ENCODE measurements around the gene XPO4. TPM values are rescaled to one million over a fixed set of nuclear protein-coding genes. Genes with fewer than 3 reads are reported as not detected.

XPO4 gene
- total and polyA plus RNA-seq, 10 of the 15 experiments (the other 5 are each of a cell fraction or from before 2014, with no cell fraction given) = 3.6 to 24.9 (median 18.4) TPM

DNA sequence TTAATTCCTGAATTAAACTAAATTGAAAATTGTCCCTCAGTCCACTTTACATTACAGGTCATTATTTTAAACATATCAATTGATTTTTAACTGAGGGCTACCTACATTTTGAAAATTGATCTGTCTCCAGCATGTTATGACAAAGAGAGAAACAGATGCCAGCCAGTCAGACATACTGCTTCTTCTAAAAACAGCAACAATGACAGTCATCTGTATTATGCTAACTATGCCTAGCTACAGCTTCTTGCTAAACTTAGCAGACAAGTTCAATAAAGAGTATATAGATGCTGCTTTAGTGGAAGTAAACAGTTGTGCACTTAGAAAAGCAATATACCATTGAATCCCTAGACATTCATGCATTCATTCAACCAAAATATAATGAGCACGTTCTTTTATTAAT is 80.1 kb downstream of the XPO4 start:
- POLR2A ChIA-PET = no interaction called here
- SMC1A ChIA-PET (ENCODE audit: uncharacterized antibody, unreplicated experiment) = interaction anchor here (0.7 kb wide), 1 partner anchor 10 kb away, joined by 5 read pairs; no protein-coding TSS in a partner anchor
- FAIRE-seq (no peak), ATAC-seq (no peak), DNase-seq (ENCODE audit: low read depth, low spot score) (no peak)
- no peak overlapping the region for H3K27ac ChIP-seq (ENCODE audit: control insufficient read depth, insufficient read depth)
- no peak overlapping the region for H3K4me3 ChIP-seq
- peaks cover 0 to 12% of the 10 kb centered on the region in 2 experiments; a peak in 2 of 4 replicates for H3K36me3 ChIP-seq (ENCODE audit: control insufficient read depth in 2 of 2, insufficient read depth in 2 of 2, low read length in 1 of 2)
- no peaks in the 10 kb centered on the region for H3K79me2 ChIP-seq (ENCODE audit: control insufficient read depth, insufficient read depth, low read length)
- no peaks in the 10 kb centered on the region for H3K27me3 ChIP-seq (replicated peaks in 1 of 2; ENCODE audit: control insufficient read depth in 2 of 2, insufficient read depth in 2 of 2, low read length in 1 of 2)
- CTCF ChIA-PET = interaction anchor here (0.8 to 3.3 kb wide), 3 partner anchors 13 to 626 kb away, joined by 3 to 12 read pairs (median 4); no protein-coding TSS in a partner anchor
- no peak overlapping the region for H3K4me2 ChIP-seq (ENCODE audit: control insufficient read depth, insufficient read depth)
- WGBS (ENCODE audit: insufficient coverage, insufficient replicate concordance, low lambda C conversion rate, missing lambda C conversion rate) = 43% methylated on average over 1 of the region's 1 CpG
- H3K9me3 ChIP-seq (replicated peaks; ENCODE audit: control insufficient read depth, insufficient read depth, low read length) = no peaks in the 10 kb centered on the region
- H3K9ac ChIP-seq (ENCODE audit: control insufficient read depth, insufficient read depth, low read length) = no peak overlapping the region
- TF ChIP-seq CHD4 (IDR thresholded peaks at IDR 0.05) = no peak
- TF ChIP-seq, protein P1, sequence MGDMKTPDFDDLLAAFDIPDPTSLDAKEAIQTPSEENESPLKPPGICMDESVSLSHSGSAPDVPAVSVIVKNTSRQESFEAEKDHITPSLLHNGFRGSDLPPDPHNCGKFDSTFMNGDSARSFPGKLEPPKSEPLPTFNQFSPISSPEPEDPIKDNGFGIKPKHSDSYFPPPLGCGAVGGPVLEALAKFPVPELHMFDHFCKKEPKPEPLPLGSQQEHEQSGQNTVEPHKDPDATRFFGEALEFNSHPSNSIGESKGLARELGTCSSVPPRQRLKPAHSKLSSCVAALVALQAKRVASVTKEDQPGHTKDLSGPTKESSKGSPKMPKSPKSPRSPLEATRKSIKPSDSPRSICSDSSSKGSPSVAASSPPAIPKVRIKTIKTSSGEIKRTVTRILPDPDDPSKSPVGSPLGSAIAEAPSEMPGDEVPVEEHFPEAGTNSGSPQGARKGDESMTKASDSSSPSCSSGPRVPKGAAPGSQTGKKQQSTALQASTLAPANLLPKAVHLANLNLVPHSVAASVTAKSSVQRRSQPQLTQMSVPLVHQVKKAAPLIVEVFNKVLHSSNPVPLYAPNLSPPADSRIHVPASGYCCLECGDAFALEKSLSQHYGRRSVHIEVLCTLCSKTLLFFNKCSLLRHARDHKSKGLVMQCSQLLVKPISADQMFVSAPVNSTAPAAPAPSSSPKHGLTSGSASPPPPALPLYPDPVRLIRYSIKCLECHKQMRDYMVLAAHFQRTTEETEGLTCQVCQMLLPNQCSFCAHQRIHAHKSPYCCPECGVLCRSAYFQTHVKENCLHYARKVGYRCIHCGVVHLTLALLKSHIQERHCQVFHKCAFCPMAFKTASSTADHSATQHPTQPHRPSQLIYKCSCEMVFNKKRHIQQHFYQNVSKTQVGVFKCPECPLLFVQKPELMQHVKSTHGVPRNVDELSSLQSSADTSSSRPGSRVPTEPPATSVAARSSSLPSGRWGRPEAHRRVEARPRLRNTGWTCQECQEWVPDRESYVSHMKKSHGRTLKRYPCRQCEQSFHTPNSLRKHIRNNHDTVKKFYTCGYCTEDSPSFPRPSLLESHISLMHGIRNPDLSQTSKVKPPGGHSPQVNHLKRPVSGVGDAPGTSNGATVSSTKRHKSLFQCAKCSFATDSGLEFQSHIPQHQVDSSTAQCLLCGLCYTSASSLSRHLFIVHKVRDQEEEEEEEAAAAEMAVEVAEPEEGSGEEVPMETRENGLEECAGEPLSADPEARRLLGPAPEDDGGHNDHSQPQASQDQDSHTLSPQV (IDR thresholded peaks at IDR 0.05) = no peak
- TF ChIP-seq PAX8 (IDR thresholded peaks at IDR 0.05) = no peak
- TF ChIP-seq GABPA (IDR thresholded peaks at IDR 0.05; ENCODE audit: low read depth) = no peak
- TF ChIP-seq MEF2A (IDR thresholded peaks at IDR 0.05; ENCODE audit: insufficient read depth, low read depth, low read length) = no peak
- no peak for TF ChIP-seq JUNB (IDR thresholded peaks at IDR 0.05)
- TF ChIP-seq, protein P2, sequence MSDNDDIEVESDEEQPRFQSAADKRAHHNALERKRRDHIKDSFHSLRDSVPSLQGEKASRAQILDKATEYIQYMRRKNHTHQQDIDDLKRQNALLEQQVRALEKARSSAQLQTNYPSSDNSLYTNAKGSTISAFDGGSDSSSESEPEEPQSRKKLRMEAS (IDR thresholded peaks at IDR 0.05; ENCODE audit: low read depth, low read length) = no peak
- TF ChIP-seq NR2C2 (IDR thresholded peaks at IDR 0.05; ENCODE audit: borderline replicate concordance, control insufficient read depth, insufficient read length, low read depth) = no peak
- TF ChIP-seq TCF3 (IDR thresholded peaks at IDR 0.05; ENCODE audit: borderline replicate concordance, insufficient read depth, low read depth, low read length) = no peak
- no TSS peak for BruUV-seq (replicated peaks)
- H4K20me1 ChIP-seq (ENCODE audit: control insufficient read depth, insufficient read depth) = no peaks in the 10 kb centered on the region
- no peaks in the 10 kb centered on the region for H3K4me1 ChIP-seq (ENCODE audit: control insufficient read depth, insufficient read depth, low read length)
- RAD21 ChIA-PET (ENCODE audit: unreplicated experiment) = interaction anchor here (1.2 kb wide), 1 partner anchor 9 kb away, joined by 3 read pairs; no protein-coding TSS in a partner anchor
- in situ Hi-C loops (cut with MboI) (no loop called here), intact Hi-C loops (cut with micrococcal nuclease; ENCODE audit: unreplicated experiment) (no loop called here)
- H2AFZ ChIP-seq (ENCODE audit: control insufficient read depth, low read depth, low read length) = no peak overlapping the region

Measured in GM12878 (cell line).